Breast epithelium (tissue), 3 donors: Measurements from ENCODE around the gene PRCD.
"Not testable (repeated sequence)": the region's sequence is repeated elsewhere in the genome, so short reads cannot be mapped to it uniquely, and the experiment has no call there.

Source experiments
- POLR2A ChIP-seq: fragments of 450-650 bp; IDR thresholded peaks from one replicate; pipeline ENCODE4 v1.6.1; 2016; ENCODE audit warnings: antibody characterized with exemption, mild to moderate bottlenecking, moderate library complexity
- TF ChIP-seq, protein P1 (sequence below), 3 donors: fragments of 450-650 bp; IDR thresholded peaks; one replicate each; pipeline ENCODE4 v1.5.1; 2016 to 2017; ENCODE audit warnings: antibody characterized with exemption in 3 of 3, mild to moderate bottlenecking in 3 of 3, moderate library complexity in 3 of 3

DNA sequence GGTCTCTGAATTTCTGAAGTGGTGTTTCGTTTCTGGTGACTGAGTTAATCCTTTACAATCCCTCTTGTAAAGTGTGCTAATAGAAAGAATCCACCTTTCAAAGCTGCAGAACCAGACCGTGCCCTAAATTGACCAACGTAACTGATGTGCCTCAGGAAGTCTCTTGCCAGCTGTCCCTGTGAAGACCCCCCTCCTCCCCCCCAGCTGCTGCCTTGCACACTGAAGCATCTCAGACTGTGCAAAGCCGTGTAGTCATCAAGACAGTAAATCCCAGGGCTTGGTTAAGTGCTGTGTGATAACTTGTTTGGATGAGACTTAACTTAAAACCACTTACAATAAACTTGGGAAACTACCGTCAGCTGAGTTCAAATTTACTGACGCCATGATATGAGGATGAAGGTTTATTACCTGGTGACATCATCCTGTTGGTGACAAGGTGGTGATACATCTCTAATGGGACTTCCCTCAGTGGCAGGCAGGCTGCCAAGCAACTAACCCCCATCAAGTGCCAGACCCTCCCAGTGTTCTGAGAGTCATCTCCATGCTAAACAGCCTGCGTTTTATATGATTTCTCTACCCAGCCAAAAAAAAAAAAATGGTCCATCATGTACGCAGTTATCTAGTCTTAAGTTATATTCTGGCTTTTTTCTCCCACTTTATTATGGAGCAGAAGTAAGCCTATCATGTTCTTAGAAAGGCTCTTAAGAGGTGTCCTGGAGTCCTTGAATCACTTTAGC lies 25.3 kb downstream of the PRCD start:
- TF ChIP-seq POLR2A = not testable (repeated sequence)
- TF ChIP-seq, protein P1, sequence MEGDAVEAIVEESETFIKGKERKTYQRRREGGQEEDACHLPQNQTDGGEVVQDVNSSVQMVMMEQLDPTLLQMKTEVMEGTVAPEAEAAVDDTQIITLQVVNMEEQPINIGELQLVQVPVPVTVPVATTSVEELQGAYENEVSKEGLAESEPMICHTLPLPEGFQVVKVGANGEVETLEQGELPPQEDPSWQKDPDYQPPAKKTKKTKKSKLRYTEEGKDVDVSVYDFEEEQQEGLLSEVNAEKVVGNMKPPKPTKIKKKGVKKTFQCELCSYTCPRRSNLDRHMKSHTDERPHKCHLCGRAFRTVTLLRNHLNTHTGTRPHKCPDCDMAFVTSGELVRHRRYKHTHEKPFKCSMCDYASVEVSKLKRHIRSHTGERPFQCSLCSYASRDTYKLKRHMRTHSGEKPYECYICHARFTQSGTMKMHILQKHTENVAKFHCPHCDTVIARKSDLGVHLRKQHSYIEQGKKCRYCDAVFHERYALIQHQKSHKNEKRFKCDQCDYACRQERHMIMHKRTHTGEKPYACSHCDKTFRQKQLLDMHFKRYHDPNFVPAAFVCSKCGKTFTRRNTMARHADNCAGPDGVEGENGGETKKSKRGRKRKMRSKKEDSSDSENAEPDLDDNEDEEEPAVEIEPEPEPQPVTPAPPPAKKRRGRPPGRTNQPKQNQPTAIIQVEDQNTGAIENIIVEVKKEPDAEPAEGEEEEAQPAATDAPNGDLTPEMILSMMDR (IDR thresholded peaks at IDR 0.05) = not testable (repeated sequence)
